PFSK-1 (cell line): ENCODE data around the gene HAGH.

Experiments
- FOXP2 ChIP-seq: optimal IDR thresholded peaks from 2 replicates; pipeline ENCODE3; 2011; ENCODE audit warnings: borderline replicate concordance, control low read depth, inconsistent platforms; ENCODE audit not compliant: insufficient read depth; ENCODE audit errors: extremely low read length, extremely low read depth
- POLR2AphosphoS5 ChIP-seq: IDR thresholded peaks from 2 replicates; pipeline ENCODE4 v1.6.1; 2012; ENCODE audit warnings: low read depth, mild to moderate bottlenecking, control low read depth, low read length, moderate library complexity
- REST ChIP-seq, 2 experiments: IDR thresholded peaks; 2 replicates each; pipeline versions ENCODE4 v1.6.1 to v1.8.0; 2011 to 2012; ENCODE audit warnings: low read depth in 2 of 2, low read length in 2 of 2, control low read depth in 1 of 2, inconsistent platforms in 1 of 2, mild to moderate bottlenecking in 1 of 2, moderate library complexity in 1 of 2; ENCODE audit not compliant: insufficient read depth in 1 of 2
- SIN3A ChIP-seq: IDR thresholded peaks from 2 replicates; pipeline ENCODE4 v1.6.1; 2012; ENCODE audit warnings: mild to moderate bottlenecking, low read length, moderate library complexity, borderline replicate concordance; ENCODE audit not compliant: insufficient read depth
- TAF1 ChIP-seq: IDR thresholded peaks from 2 replicates; pipeline ENCODE4 v1.6.1; 2012; ENCODE audit warnings: low read length, control low read depth, borderline replicate concordance; ENCODE audit not compliant: insufficient read depth

Gene HAGH

GRCh38 chr16:1774448-1774780 lies 52.2 kb downstream of the HAGH start:
- TF ChIP-seq FOXP2: no peak
- TF ChIP-seq SIN3A: no peak
- TF ChIP-seq POLR2AphosphoS5: no peak
- TF ChIP-seq REST (IDR thresholded peaks at IDR 0.05; ENCODE audit: insufficient read depth in 1 of 2, low read depth in 2 of 2, low read length in 2 of 2): no peak
- TF ChIP-seq TAF1: no peak

GRCh38 chr16:1773703-1774447 lies 52.8 kb downstream of the HAGH start:
- no peak for TF ChIP-seq FOXP2
- TF ChIP-seq SIN3A: 0 out of 2 replicates have a peak, but pooled peaks have one; percentile 3
- no peak for TF ChIP-seq POLR2AphosphoS5

- TF ChIP-seq REST (IDR thresholded peaks at IDR 0.05; ENCODE audit: insufficient read depth in 1 of 2, low read depth in 2 of 2, low read length in 2 of 2): 0 out of 4 replicates have a peak, but pooled peaks have one; percentile 7 to 15
- TF ChIP-seq POLR2AphosphoS5: 0 out of 2 replicates have a peak, but pooled peaks have one; percentile 46
- TF ChIP-seq TAF1: peak; percentile 90
- 0 out of 2 replicates have a peak, but pooled peaks have one; percentile 10 for TF ChIP-seq SIN3A
- TF ChIP-seq FOXP2: no peak
These were observed 53.5 kb downstream of the HAGH start, which contains the start of gene MRPS34 for GRCh38 chr16:1772908-1773702. Gene MRPS34 (minus strand): TSS chr16:1773134. CDS start chr16:1773119, 15 bp downstream.

GRCh38 chr16:1772362-1772907 lies 54.2 kb downstream of the HAGH start, which contains the start of gene EME2:
Gene EME2 (plus strand): TSS chr16:1772810. CDS start chr16:1773228, 418 bp downstream.
- TF ChIP-seq SIN3A: no peak
- TF ChIP-seq TAF1: no peak
- no peak for TF ChIP-seq FOXP2
- TF ChIP-seq POLR2AphosphoS5: no peak
- no peak for TF ChIP-seq REST (IDR thresholded peaks at IDR 0.05; ENCODE audit: insufficient read depth in 1 of 2, low read depth in 2 of 2, low read length in 2 of 2)

- TF ChIP-seq REST (IDR thresholded peaks at IDR 0.05; ENCODE audit: insufficient read depth in 1 of 2, low read depth in 2 of 2, low read length in 2 of 2) (no peak), TAF1 (no peak), POLR2AphosphoS5 (no peak), FOXP2 (no peak), SIN3A (no peak)
These were observed 54.7 kb downstream of the HAGH start for GRCh38 chr16:1771864-1772361.
